Measurements from ENCODE around the gene ADCY9.

Gene ADCY9

DNA sequence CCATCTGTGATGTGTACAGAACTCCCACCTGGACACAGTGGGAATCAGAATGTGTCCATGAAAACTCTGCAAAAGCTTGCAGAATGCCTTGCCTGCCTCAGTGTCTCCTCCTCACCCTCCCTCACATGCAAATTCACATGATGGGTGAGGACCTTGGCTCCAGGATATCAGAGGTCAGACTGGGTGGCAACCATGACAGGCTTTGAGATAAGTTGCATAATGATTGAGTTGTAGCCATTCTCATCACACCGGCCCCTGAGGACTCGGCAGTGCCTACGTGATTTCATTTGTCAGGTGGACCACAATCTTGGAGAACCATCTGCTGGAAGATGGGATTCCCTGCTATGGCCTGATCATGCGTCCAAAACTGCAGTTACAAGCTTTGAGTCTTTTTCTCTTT, 3.9 kb upstream of the ADCY9 start:
- Histone ChIP-seq H3K4me1 (ENCODE audit: control insufficient read depth in 1 of 2, insufficient read depth in 2 of 2, low read length in 2 of 2) (peaks cover 0 to 7% of the 10 kb centered on the region in 2 donors), H3K27ac (ENCODE audit: low read length) (no peak overlapping the region), H3K27me3 (ENCODE audit: low read depth, low read length) (no peaks in the 10 kb centered on the region), H3K36me3 (ENCODE audit: control insufficient read depth in 1 of 2, insufficient read depth in 2 of 2, low read length in 2 of 2) (no peaks in the 10 kb centered on the region), H3K9me3 (ENCODE audit: control insufficient read depth in 1 of 2, low read length in 2 of 2) (no peaks in the 10 kb centered on the region), H3K4me3 (ENCODE audit: low read depth in 1 of 2, low read length in 2 of 2) (no peak overlapping the region)

DNA sequence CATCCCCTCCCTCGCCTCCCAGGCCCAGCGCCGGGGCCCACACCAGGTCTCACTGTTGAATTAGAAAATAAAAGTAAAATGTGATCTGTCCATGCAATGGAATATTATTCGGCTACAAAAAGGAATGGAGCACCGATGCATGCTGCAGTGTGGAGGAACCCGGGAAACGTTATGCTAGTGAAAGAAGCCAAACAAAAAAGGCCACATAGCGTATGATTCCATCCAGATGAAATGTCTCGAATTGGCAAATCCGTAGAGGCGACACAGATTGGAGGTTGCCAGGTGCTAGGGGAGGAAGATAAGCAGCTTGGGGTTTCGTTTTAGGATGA, 972 bp upstream of the ADCY9 start:
- no peaks in the 10 kb centered on the region for H3K9me3 ChIP-seq (ENCODE audit: control insufficient read depth in 1 of 2, low read length in 2 of 2)
- peaks cover 0 to 32% of the 10 kb centered on the region in 2 donors for H3K4me1 ChIP-seq (ENCODE audit: control insufficient read depth in 1 of 2, insufficient read depth in 2 of 2, low read length in 2 of 2)
- peak overlapping the region; percentile 20 for H3K27ac ChIP-seq (ENCODE audit: low read length)
- no peaks in the 10 kb centered on the region for H3K27me3 ChIP-seq (ENCODE audit: low read depth, low read length)
- no peaks in the 10 kb centered on the region for H3K36me3 ChIP-seq (ENCODE audit: control insufficient read depth in 1 of 2, insufficient read depth in 2 of 2, low read length in 2 of 2)
- peak overlapping the region; percentile 60 to 71 for H3K4me3 ChIP-seq (ENCODE audit: low read depth in 1 of 2, low read length in 2 of 2)

DNA sequence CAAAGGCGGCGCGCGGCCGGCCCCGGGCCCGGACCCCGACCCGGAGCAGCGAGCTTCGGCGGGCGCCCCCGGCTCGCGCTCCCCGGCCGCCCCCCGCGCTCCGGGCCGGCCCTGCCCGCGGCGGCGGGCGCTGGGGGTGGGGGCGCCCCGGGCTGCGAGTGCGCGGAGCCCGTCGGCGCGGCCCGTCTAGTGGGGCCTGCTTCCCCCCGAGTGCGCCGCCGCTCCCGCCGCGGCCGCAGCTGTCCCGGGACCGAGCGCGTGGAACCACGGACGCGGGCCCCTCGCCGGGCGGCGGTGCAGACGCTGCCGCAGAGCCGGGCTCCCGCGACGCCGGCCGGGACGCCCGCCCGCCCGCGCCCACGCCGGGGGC, 308 bp downstream of the ADCY9 start:
- H3K27ac ChIP-seq (ENCODE audit: low read length): no peak overlapping the region
- no peaks in the 10 kb centered on the region for H3K9me3 ChIP-seq (ENCODE audit: control insufficient read depth in 1 of 2, low read length in 2 of 2)

DNA sequence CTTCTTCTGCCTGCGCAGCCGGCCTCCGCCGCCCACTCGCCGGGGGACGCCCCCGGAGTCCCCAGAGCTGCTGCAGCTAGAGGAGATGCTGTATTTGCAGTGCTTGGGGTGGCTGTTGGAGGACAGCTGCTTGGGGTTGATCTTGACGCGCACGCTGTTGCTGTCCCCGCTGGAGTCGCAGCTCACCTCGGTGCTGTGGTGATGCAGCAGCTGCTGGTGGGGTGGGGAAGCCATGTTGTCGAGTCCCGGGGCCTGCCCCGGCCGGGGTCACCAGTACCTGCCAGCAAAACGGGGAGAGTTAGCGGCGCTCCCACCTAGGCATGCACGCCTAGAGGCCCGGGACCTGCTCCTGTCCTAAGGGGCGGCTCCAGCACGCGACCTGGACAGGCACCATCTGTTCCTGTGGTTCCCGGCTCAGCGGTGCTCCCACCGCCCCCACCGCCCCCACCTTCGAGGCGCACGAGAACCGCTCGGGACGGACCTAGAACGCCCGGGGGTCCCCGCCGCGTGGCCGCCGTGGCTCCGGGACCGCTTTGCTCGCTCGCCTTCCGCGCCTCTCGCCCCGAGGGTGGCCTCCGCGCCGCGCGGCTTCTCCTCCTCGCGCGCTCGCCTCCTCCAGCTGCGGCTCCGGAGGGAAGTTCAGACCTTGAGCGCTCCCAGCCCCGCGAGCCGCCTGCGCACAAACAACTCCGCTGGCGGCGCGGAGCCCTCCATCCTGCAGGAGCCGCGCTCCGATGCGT, 863 bp downstream of the ADCY9 start:
- peaks cover 0 to 45% of the 10 kb centered on the region in 2 donors for H3K4me1 ChIP-seq (ENCODE audit: control insufficient read depth in 1 of 2, insufficient read depth in 2 of 2, low read length in 2 of 2)
- H3K27ac ChIP-seq (ENCODE audit: low read length): no peak overlapping the region

More for the DNA sequence above, 308 bp downstream of the ADCY9 start:
- Histone ChIP-seq H3K4me1 (ENCODE audit: control insufficient read depth in 1 of 2, insufficient read depth in 2 of 2, low read length in 2 of 2) (peaks cover 0 to 42% of the 10 kb centered on the region in 2 donors), H3K4me3 (ENCODE audit: low read depth in 1 of 2, low read length in 2 of 2) (peak overlapping the region in 1 of 2 donors; percentile 80), H3K36me3 (ENCODE audit: control insufficient read depth in 1 of 2, insufficient read depth in 2 of 2, low read length in 2 of 2) (no peaks in the 10 kb centered on the region), H3K27me3 (ENCODE audit: low read depth, low read length) (no peaks in the 10 kb centered on the region)

DNA sequence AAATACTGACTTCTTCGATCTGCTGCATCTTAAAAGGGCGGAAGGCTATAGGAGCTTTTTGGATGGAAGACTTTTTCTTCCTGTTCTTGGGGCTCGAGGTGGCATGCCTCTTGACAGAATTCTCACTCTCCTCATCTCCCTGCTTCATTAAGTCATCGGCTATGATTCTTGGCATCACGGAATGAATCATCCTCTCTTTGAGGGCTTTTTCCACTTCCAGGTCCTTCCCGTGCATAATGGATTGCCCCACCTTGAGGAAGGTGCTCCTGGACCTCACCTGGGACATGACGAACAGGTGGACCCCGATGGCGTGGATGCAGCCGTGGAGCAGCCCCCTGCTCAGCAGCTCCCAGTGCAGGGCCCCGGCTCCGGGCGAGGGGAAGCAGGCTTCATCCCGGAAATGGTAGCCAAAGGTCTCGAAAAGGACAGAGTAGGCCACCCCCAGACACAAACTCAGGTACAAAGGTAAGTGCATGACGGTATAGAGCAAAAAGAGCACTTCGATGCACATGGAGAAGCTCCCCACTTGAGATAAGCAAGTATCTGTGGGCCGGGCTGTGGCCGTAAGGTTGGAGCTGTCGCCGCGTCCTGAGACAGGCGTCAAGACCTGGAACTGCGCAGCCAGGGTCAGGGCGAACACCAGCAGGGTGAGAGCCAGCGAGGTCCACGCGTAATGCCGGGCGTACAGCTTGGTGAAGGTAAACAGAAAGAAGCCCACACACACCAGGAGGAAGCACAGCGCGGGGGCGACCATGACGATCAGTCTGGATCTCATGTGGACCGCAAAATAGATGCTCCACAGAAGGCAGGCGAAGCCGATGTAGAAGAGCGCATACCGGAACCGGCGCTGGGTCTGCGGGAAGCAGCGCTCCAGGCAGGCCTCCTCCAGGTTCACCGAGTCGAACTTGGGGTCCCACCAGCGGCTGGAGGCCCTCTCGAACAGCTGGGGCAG, 1.7 kb downstream of the ADCY9 start:
- Histone ChIP-seq H3K27me3 (ENCODE audit: low read depth, low read length) (no peaks in the 10 kb centered on the region), H3K36me3 (ENCODE audit: control insufficient read depth in 1 of 2, insufficient read depth in 2 of 2, low read length in 2 of 2) (no peaks in the 10 kb centered on the region), H3K27ac (ENCODE audit: low read length) (no peak overlapping the region), H3K9me3 (ENCODE audit: control insufficient read depth in 1 of 2, low read length in 2 of 2) (no peaks in the 10 kb centered on the region), H3K4me3 (ENCODE audit: low read depth in 1 of 2, low read length in 2 of 2) (peak overlapping the region; percentile 57 to 80), H3K4me1 (ENCODE audit: control insufficient read depth in 1 of 2, insufficient read depth in 2 of 2, low read length in 2 of 2) (peaks cover 0 to 49% of the 10 kb centered on the region in 2 donors)

More for the DNA sequence above, 863 bp downstream of the ADCY9 start:
- Histone ChIP-seq H3K27me3 (ENCODE audit: low read depth, low read length) (no peaks in the 10 kb centered on the region), H3K4me3 (ENCODE audit: low read depth in 1 of 2, low read length in 2 of 2) (peak overlapping the region; percentile 57 to 80), H3K9me3 (ENCODE audit: control insufficient read depth in 1 of 2, low read length in 2 of 2) (no peaks in the 10 kb centered on the region), H3K36me3 (ENCODE audit: control insufficient read depth in 1 of 2, insufficient read depth in 2 of 2, low read length in 2 of 2) (no peaks in the 10 kb centered on the region)

DNA sequence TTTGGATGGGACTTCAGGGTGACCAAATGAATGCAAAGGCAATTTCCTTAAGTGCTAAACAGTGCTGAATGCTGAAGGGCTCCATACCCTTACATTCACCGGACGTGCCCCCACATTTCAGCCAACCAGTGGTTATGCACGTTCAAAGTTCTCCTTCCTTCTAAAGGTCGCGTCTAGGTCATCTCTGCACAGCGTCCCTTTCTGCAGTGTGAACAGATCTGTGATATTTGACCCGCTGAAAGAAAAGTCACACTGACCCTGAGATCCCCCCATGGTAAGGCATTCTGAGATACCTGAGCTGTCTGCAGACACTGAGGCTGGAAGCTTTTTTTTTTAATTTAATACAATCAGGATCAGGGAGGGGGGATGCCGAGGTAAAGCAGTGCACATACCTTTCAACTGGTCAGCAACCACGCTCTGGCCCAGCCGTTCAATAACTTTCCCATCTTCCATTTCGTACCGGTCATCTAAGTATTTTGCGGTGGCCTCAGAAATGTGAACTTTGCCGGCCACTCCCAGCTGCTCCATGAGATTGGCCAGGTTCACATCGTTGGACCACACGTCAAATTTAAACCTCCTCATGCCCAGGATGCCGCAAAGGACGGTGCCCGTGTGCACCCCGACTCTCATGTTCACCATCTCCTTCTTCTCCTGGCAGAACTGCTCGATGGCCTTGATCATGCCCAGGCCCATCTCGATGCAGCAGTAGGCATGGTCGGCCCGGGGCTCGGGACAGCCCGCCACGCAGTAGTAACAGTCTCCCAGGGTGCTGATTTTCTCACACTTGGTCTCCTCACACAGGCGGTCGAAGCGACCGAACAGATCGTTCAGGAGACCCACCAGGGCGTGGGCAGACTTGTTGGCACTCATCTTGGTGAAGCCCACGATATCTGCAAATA, 2.6 kb downstream of the ADCY9 start:
- Histone ChIP-seq H3K27me3 (ENCODE audit: low read depth, low read length) (no peaks in the 10 kb centered on the region), H3K36me3 (ENCODE audit: control insufficient read depth in 1 of 2, insufficient read depth in 2 of 2, low read length in 2 of 2) (no peaks in the 10 kb centered on the region), H3K4me1 (ENCODE audit: control insufficient read depth in 1 of 2, insufficient read depth in 2 of 2, low read length in 2 of 2) (peaks cover 0 to 52% of the 10 kb centered on the region in 2 donors), H3K27ac (ENCODE audit: low read length) (no peak overlapping the region), H3K9me3 (ENCODE audit: control insufficient read depth in 1 of 2, low read length in 2 of 2) (no peaks in the 10 kb centered on the region), H3K4me3 (ENCODE audit: low read depth in 1 of 2, low read length in 2 of 2) (peak overlapping the region; percentile 57 to 80)

DNA sequence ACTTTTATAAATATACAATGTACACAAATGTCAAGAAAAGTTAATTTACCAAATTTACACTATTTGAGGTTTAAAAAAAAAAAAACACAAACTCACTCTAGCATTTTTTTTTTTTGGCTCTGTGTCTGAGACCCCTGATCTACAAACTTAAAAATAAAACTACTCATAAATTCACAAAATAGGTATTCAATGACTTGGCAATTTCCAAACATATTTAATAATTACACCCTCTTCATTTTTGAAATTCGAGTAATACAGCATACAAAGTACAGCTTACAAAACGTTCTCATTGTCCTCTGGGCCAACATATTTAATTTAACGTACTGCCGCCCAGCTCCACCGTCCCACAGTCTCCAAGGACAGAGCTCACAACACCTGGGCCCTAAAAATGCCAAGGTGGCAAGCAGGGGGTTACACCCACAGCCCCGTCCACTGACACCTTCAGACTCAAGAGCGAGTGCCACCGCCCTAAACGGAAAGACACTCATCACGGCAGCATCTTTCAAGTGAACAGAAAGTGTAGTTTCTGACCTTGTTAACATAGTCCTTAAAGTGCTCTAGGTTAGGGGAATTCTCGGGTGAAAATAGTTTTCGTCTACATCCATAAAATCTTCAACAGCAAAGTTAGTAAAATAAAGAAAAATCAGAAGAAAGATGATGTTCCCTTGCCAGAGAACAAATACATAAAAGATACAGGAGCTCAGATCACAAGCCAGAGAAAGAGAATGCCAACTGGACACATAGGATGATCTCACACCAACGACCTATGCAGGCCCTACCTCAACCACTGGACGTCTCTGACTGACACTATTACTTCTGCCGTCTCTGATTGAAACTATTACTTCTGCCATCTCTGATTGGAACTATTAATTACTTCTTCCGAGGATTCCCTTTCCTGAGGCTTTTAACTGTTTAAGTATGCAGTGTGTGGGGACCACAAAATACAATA, 4.2 kb downstream of the ADCY9 start:
- Histone ChIP-seq H3K4me3 (ENCODE audit: low read depth in 1 of 2, low read length in 2 of 2) (peak overlapping the region; percentile 57 to 80), H3K4me1 (ENCODE audit: control insufficient read depth in 1 of 2, insufficient read depth in 2 of 2, low read length in 2 of 2) (peaks cover 0 to 49% of the 10 kb centered on the region in 2 donors), H3K36me3 (ENCODE audit: control insufficient read depth in 1 of 2, insufficient read depth in 2 of 2, low read length in 2 of 2) (no peaks in the 10 kb centered on the region), H3K27ac (ENCODE audit: low read length) (no peak overlapping the region), H3K9me3 (ENCODE audit: control insufficient read depth in 1 of 2, low read length in 2 of 2) (no peaks in the 10 kb centered on the region), H3K27me3 (ENCODE audit: low read depth, low read length) (no peaks in the 10 kb centered on the region)

DNA sequence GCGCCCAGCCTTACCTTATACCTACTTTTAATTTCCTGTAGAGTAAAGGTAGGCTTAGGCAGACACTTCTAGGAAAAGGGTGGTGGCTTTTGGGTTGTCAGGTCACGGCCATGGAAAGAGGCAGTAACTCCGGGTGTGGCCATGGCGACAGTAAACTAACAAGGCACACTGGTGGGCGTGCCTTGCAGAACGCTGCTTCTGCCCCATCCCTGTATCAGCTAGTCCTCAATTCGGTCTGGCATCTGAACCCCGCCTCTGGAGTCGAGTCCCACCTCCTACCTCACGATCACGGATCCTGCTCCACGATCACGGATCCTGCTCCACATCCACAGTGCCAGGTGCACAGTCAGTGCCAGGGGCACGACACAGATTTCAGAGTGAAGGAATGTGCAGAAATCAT, 5.6 kb downstream of the ADCY9 start:
- Histone ChIP-seq H3K4me1 (ENCODE audit: control insufficient read depth in 1 of 2, insufficient read depth in 2 of 2, low read length in 2 of 2) (peaks cover 0 to 46% of the 10 kb centered on the region in 2 donors), H3K4me3 (ENCODE audit: low read depth in 1 of 2, low read length in 2 of 2) (no peak overlapping the region), H3K27ac (ENCODE audit: low read length) (no peak overlapping the region), H3K36me3 (ENCODE audit: control insufficient read depth in 1 of 2, insufficient read depth in 2 of 2, low read length in 2 of 2) (no peaks in the 10 kb centered on the region), H3K27me3 (ENCODE audit: low read depth, low read length) (no peaks in the 10 kb centered on the region), H3K9me3 (ENCODE audit: control insufficient read depth in 1 of 2, low read length in 2 of 2) (no peaks in the 10 kb centered on the region)

DNA sequence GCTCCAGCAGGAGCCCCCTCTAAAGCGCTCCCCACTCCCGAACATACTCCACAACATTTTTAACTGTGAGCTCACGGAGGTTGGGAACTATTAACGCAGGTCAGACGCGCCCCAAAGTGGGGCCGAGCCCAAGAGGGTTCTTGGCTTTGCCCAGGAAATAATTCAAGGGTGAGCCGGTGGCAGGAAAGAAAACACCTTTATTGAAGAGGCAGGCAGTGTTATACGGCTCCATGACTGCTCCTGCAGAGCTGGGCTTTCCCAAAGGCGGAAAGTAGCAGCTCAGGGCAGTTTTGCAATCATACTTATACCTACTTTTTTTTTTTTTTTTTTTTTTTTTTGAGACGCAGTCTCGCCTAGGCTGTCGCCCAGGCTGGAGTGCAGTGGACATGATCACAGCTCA, 6.2 kb downstream of the ADCY9 start:
- no peak overlapping the region for H3K27ac ChIP-seq (ENCODE audit: low read length)
- H3K36me3 ChIP-seq (ENCODE audit: control insufficient read depth in 1 of 2, insufficient read depth in 2 of 2, low read length in 2 of 2): no peaks in the 10 kb centered on the region
- no peaks in the 10 kb centered on the region for H3K9me3 ChIP-seq (ENCODE audit: control insufficient read depth in 1 of 2, low read length in 2 of 2)
- no peaks in the 10 kb centered on the region for H3K27me3 ChIP-seq (ENCODE audit: low read depth, low read length)
- no peak overlapping the region for H3K4me3 ChIP-seq (ENCODE audit: low read depth in 1 of 2, low read length in 2 of 2)
- H3K4me1 ChIP-seq (ENCODE audit: control insufficient read depth in 1 of 2, insufficient read depth in 2 of 2, low read length in 2 of 2): peaks cover 0 to 44% of the 10 kb centered on the region in 2 donors

DNA sequence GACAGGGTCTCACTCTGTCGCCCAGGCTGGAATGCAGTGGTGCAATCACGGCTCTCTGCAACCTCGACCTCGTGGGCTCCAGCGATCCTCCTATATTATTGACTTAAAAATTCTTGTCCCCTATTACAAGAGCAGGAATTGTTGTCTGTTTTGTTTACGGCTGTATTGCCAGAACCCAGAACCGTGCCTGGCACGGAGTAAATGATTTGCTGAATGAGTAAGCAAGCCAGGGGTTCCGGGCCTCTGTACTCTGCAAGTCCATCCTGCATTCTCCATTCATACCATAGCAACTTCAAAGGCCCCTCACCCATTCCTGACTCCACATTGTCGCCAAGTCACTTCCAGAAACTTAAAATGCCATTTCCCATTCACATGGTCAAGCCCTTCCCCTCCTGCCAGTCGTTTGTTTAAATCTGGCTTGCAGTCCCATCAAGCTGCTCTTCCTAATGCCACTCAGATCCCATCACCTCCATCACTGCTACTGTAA, 6.9 kb downstream of the ADCY9 start:
- Histone ChIP-seq H3K9me3 (ENCODE audit: control insufficient read depth in 1 of 2, low read length in 2 of 2) (no peaks in the 10 kb centered on the region), H3K27ac (ENCODE audit: low read length) (no peak overlapping the region), H3K36me3 (ENCODE audit: control insufficient read depth in 1 of 2, insufficient read depth in 2 of 2, low read length in 2 of 2) (no peaks in the 10 kb centered on the region), H3K4me1 (ENCODE audit: control insufficient read depth in 1 of 2, insufficient read depth in 2 of 2, low read length in 2 of 2) (peaks cover 0 to 37% of the 10 kb centered on the region in 2 donors), H3K4me3 (ENCODE audit: low read depth in 1 of 2, low read length in 2 of 2) (no peak overlapping the region), H3K27me3 (ENCODE audit: low read depth, low read length) (no peaks in the 10 kb centered on the region)

Measured in muscle layer of duodenum (tissue), 2 donors.